Pons (tissue), 1 donor: ENCODE measurements around the gene NXPH2.

Experiments used
- DNase-seq: peaks from one replicate; pipeline ENCODE4 v3.0.0-alpha.2; 2016; ENCODE audit warnings: low spot score

NXPH2 gene

GRCh38 chr2:138779781-138780445 lies at the start of gene NXPH2:
NXPH2 (minus strand) TSS chr2:138780390; CDS start chr2:138780241, 149 bp downstream.
- DNase-seq: no peak

GRCh38 chr2:138829326-138829919 lies 49.2 kb upstream of the NXPH2 start:
- DNase-seq: peak; percentile 52

GRCh38 chr2:138827426-138828054 lies 47.4 kb upstream of the NXPH2 start:
- DNase-seq: peak; percentile 84

- DNase-seq: no peak
These were observed 43.5 kb upstream of the NXPH2 start for GRCh38 chr2:138823666-138824065.

- no peak for DNase-seq
These were observed 39.8 kb upstream of the NXPH2 start for GRCh38 chr2:138819964-138820363.

GRCh38 chr2:138818556-138818955 lies 38.4 kb upstream of the NXPH2 start:
- DNase-seq: no peak

- no peak for DNase-seq
These were observed 34.1 kb upstream of the NXPH2 start for GRCh38 chr2:138814123-138814898.

- no peak for DNase-seq
These were observed 31.2 kb upstream of the NXPH2 start for GRCh38 chr2:138811431-138811830.

GRCh38 chr2:138794724-138795123 lies 14.5 kb upstream of the NXPH2 start:
- no peak for DNase-seq

- DNase-seq: peak; percentile 54
These were observed 7.0 kb upstream of the NXPH2 start for GRCh38 chr2:138787053-138787666.

- peak; percentile 25 for DNase-seq
These were observed 2.2 kb upstream of the NXPH2 start for GRCh38 chr2:138782383-138782782.

- no peak for DNase-seq
These were observed 718 bp upstream of the NXPH2 start for GRCh38 chr2:138780908-138781307.

GRCh38 chr2:138780446-138780880 lies 273 bp upstream of the NXPH2 start:
- no peak for DNase-seq

GRCh38 chr2:138779406-138779780 lies 797 bp downstream of the NXPH2 start:
- DNase-seq: no peak

- DNase-seq: no peak
These were observed 2.2 kb downstream of the NXPH2 start for GRCh38 chr2:138777996-138778395.

GRCh38 chr2:138775736-138776135 lies 4.5 kb downstream of the NXPH2 start:
- no peak for DNase-seq

- DNase-seq: no peak
These were observed 8.7 kb downstream of the NXPH2 start for GRCh38 chr2:138771534-138771933.

GRCh38 chr2:138767101-138767500 lies 13.1 kb downstream of the NXPH2 start:
- DNase-seq: no peak

GRCh38 chr2:138766464-138766863 lies 13.7 kb downstream of the NXPH2 start:
- DNase-seq: no peak

GRCh38 chr2:138763971-138764370 lies 16.2 kb downstream of the NXPH2 start:
- no peak for DNase-seq

- no peak for DNase-seq
These were observed 17.7 kb downstream of the NXPH2 start for GRCh38 chr2:138762533-138762932.

GRCh38 chr2:138760676-138761075 lies 19.5 kb downstream of the NXPH2 start:
- DNase-seq: no peak
